ENCODE results near the gene AFG3L2. TPM values are rescaled to one million over a fixed set of nuclear protein-coding genes. Genes with fewer than 3 reads are reported as not detected.
"Not testable (repeated sequence)": the region's sequence is repeated elsewhere in the genome, so short reads cannot be mapped to it uniquely, and the experiment has no call there.

AFG3L2 gene
- total RNA-seq, 1 donor from 2014 or later, result 47.7 TPM

DNA sequence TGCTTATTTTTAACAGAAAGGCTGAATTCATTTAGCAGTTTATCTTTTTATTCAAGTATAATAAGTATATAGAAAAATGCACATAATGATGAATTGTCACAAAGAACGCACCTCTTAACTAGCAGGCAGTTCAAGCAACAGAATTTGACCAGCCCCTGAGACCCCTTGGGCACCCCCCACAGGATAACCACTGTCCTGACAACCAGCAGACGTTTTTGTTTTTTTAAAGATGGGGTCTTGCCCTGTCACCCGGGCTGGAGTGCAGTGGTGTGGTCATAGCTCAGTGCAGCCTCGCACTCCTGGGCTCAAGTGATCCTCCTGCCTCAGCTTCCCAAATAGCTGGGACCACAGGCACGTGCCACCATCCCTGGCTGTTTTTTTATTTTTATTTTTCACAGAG is 44.7 kb upstream of the AFG3L2 start:
- H3K27ac Mint-ChIP-seq, result no peak overlapping the region
- no peaks in the 10 kb centered on the region for H3K36me3 Mint-ChIP-seq
- TF ChIP-seq, protein P1, sequence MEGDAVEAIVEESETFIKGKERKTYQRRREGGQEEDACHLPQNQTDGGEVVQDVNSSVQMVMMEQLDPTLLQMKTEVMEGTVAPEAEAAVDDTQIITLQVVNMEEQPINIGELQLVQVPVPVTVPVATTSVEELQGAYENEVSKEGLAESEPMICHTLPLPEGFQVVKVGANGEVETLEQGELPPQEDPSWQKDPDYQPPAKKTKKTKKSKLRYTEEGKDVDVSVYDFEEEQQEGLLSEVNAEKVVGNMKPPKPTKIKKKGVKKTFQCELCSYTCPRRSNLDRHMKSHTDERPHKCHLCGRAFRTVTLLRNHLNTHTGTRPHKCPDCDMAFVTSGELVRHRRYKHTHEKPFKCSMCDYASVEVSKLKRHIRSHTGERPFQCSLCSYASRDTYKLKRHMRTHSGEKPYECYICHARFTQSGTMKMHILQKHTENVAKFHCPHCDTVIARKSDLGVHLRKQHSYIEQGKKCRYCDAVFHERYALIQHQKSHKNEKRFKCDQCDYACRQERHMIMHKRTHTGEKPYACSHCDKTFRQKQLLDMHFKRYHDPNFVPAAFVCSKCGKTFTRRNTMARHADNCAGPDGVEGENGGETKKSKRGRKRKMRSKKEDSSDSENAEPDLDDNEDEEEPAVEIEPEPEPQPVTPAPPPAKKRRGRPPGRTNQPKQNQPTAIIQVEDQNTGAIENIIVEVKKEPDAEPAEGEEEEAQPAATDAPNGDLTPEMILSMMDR (IDR thresholded peaks at IDR 0.05; ENCODE audit: unreplicated experiment), result no peak
- H3K4me3 Mint-ChIP-seq, result no peak overlapping the region
- peaks cover 10% of the 10 kb centered on the region for H3K4me1 Mint-ChIP-seq
- DNase-seq (ENCODE audit: low spot score in 2 of 2, unreplicated experiment in 2 of 2), result no peak
- H3K9me3 Mint-ChIP-seq, result no peaks in the 10 kb centered on the region
- H3K27me3 Mint-ChIP-seq (ENCODE audit: low read depth), result no peaks in the 10 kb centered on the region

DNA sequence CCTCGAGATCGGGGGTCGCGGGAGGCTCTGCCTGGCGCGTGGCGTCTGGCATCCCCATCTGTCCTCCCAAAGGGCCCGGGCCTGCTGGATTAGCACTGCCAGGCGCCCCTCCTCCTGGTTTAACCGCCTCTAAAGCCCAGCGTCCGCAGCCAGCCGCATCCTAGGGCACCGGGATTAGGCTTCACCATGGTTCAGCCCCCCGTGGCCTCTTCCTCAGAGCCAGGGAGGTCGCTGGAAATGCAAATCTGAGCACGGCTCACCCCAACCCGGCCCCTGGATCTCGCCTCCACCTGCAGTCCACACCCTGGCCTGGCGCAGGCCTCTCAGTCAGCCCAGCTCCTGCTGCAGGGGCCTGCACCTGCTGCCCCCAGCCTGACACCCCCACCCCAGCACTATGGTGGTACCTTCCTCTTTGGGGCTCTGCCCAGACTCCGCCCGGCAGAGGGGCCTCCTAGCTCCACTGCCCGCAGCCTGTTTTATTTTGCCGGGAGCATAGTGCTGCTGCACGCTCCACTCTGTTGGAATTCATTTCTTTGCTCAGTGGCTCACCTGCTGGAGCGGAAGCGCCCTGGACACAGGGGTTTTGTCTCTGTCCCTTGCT is 43.9 kb upstream of the AFG3L2 start:
- DNase-seq (ENCODE audit: low spot score in 2 of 2, unreplicated experiment in 2 of 2), result peak in 1 of 2 experiments; percentile 47
- Mint-ChIP-seq H3K9me3 (no peaks in the 10 kb centered on the region), H3K27ac (peak overlapping the region; percentile 91), H3K27me3 (ENCODE audit: low read depth) (no peaks in the 10 kb centered on the region), H3K4me1 (peaks cover 12% of the 10 kb centered on the region), H3K36me3 (no peaks in the 10 kb centered on the region), H3K4me3 (peak overlapping the region; percentile 78)
- TF ChIP-seq, protein P1 (IDR thresholded peaks at IDR 0.05; ENCODE audit: unreplicated experiment), result no peak

DNA sequence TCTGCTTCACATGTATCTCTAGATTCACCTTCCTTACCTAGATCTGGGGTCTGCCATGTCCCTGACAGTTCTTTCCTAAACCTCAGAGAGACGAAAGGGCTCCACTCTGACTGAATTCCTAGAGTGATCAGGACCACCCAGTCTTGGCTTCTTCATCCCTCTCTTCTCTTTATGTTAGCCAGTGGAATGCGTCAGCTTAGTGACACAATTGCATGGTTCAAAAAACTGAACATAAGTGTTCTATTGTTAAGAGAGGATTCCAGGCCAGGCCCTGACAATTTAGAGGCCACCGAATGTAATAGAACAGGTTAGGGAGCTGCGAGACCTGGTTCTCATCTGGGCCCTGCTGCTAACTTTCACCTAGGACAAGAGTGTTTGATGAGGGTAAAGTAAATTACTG is 40.7 kb upstream of the AFG3L2 start:
- Mint-ChIP-seq H3K4me1 (peaks cover 16% of the 10 kb centered on the region), H3K36me3 (no peaks in the 10 kb centered on the region), H3K9me3 (no peaks in the 10 kb centered on the region), H3K27me3 (ENCODE audit: low read depth) (no peaks in the 10 kb centered on the region), H3K4me3 (no peak overlapping the region), H3K27ac (peak overlapping the region; percentile 62)
- no peak for DNase-seq (ENCODE audit: low spot score in 2 of 2, unreplicated experiment in 2 of 2)
- TF ChIP-seq, protein P1 (IDR thresholded peaks at IDR 0.05; ENCODE audit: unreplicated experiment), result no peak

DNA sequence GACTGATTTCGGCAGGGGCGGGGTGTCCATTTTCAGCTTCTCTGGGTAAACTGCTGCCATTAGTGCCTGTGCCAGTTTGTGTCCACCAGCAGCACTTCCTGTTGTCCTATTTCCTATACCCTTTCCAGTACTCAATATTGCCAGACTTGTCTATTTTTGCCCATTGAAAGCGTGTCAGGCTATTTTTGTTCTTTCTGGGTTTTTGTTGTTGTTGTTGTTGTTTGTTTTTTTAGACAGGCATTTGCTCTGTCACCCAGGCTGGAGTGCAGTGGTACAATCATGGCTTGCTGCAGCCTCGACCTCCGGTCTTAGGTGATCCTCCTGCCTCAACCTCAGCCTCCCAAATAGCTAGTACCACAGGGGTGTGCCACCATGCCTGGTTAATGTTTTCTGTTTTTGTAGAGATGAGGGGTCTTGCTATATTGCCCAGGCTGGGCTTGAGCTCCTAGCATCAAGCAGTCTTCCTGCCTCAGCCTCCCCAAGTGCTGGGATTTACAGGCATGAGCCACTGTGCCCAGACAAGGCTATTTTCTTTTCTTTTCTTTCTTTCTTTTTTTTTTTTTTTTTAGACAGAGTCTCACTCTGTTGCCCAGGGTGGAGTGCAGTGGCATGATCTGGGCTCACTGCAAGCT is 39.2 kb upstream of the AFG3L2 start:
- Mint-ChIP-seq H3K27me3 (ENCODE audit: low read depth) (no peaks in the 10 kb centered on the region), H3K36me3 (peaks cover 2% of the 10 kb centered on the region), H3K9me3 (no peaks in the 10 kb centered on the region), H3K4me1 (peaks cover 14% of the 10 kb centered on the region), H3K27ac (no peak overlapping the region), H3K4me3 (no peak overlapping the region)
- TF ChIP-seq, protein P1 (IDR thresholded peaks at IDR 0.05; ENCODE audit: unreplicated experiment), result no peak
- DNase-seq (ENCODE audit: low spot score in 2 of 2, unreplicated experiment in 2 of 2), result no peak

DNA sequence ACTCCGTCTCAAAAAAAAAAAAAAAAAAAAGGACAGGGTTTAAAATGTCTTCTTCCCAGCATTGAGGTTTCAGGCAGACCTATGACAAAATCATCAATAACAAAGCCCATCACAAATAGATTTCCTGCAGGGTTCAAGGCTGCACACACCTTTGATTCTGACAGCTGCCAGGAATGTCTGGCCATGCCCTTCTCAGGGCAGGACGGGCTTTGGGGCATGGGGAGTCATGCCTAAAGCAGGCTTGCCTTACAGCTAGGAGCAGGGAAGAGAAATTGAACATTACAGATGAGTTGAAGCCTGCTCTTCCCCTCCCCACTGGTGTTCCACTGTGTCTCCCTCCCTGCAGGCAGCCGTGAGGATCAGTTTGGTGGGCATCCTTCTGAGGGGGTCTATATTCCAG is 34.4 kb upstream of the AFG3L2 start:
- Mint-ChIP-seq H3K27ac (no peak overlapping the region), H3K9me3 (no peaks in the 10 kb centered on the region), H3K4me3 (no peak overlapping the region), H3K4me1 (peaks cover 27% of the 10 kb centered on the region), H3K27me3 (ENCODE audit: low read depth) (peaks cover 6% of the 10 kb centered on the region), H3K36me3 (peaks cover 2% of the 10 kb centered on the region)
- TF ChIP-seq, protein P1 (IDR thresholded peaks at IDR 0.05; ENCODE audit: unreplicated experiment), result no peak
- no peak for DNase-seq (ENCODE audit: low spot score in 2 of 2, unreplicated experiment in 2 of 2)

DNA sequence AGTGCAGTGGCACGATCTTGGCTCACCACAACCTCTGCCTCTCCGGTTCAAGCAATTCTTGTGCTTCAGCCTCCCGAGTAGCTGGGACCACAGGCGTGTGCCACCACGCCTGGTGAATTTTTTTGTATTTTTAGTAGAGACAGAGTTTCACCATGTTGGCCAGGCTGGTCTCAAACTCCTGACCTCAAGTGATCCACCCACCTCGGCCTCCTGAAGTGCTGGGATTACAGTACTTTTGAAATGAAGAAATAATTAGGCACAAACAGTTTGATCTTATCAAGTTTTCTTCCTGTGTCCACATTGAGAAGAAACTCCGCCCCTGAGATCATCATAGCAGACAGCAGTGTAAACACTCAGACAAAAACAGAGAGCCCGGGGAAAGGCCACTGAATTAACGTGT is 33.7 kb upstream of the AFG3L2 start:
- peaks cover 13% of the 10 kb centered on the region for H3K27me3 Mint-ChIP-seq (ENCODE audit: low read depth)
- not testable (repeated sequence) for H3K36me3 Mint-ChIP-seq; H3K9me3 Mint-ChIP-seq; H3K4me3 Mint-ChIP-seq; DNase-seq (ENCODE audit: low spot score in 2 of 2, unreplicated experiment in 2 of 2)
- peaks cover 23% of the 10 kb centered on the region for H3K4me1 Mint-ChIP-seq
- H3K27ac Mint-ChIP-seq, result peak overlapping the region; percentile 39
